ENCODE results near the gene OXER1.

Gene OXER1

GRCh38 chr2:42792583-42793333 lies 28.8 kb upstream of the OXER1 start, which contains the start of gene HAAO:
TSS of gene HAAO (minus strand) at chr2:42792583. CDS start at chr2:42792536, 47 bp downstream.
- H3K4me2 ChIP-seq (ENCODE audit: low read length): peak within 1 kb of the TSS; percentile 49
- peaks cover 3% of the 10 kb centered on the region; the same call in 1 of the 2 replicates for H3F3A ChIP-seq (ENCODE audit: control insufficient read depth, insufficient read depth)
- peak within 1 kb of the TSS; percentile 44 for H3K4me3 ChIP-seq (ENCODE audit: low read length)
- no peaks in the 10 kb centered on the region for H4K20me1 ChIP-seq (ENCODE audit: control insufficient read depth, insufficient read depth, low read depth, low read length)
- H3K4me1 ChIP-seq (ENCODE audit: control insufficient read depth, low read length): peaks cover 48% of the 10 kb centered on the region
- H3K79me2 ChIP-seq (ENCODE audit: control insufficient read depth, low read length): no peaks in the 10 kb centered on the region
- no peaks in the 10 kb centered on the region for H3K36me3 ChIP-seq (ENCODE audit: control insufficient read depth, low read length)
- no peak within 1 kb of the TSS for H3K27ac ChIP-seq (ENCODE audit: low read depth, low read length)
- no peaks in the 10 kb centered on the region for H3K9me2 ChIP-seq (replicated peaks; ENCODE audit: control insufficient read depth, low read length)
- TF ChIP-seq EZH2phosphoT487 (IDR thresholded peaks at IDR 0.05; ENCODE audit: borderline replicate concordance, low read length) (peak; percentile 66; the same call in 1 of the 2 replicates), CTCF (IDR thresholded peaks at IDR 0.05; ENCODE audit: low read depth, low read length, poor library complexity, severe bottlenecking) (no peak)
- no peaks in the 10 kb centered on the region for H3K9me3 ChIP-seq (ENCODE audit: control insufficient read depth, insufficient read depth, low read length)
- H3K27me3 ChIP-seq (ENCODE audit: control insufficient read depth, low read length): peaks cover 31% of the 10 kb centered on the region

- H3K36me3 ChIP-seq (ENCODE audit: control insufficient read depth, low read length): no peaks in the 10 kb centered on the region
- peak overlapping the region; percentile 49 for H3K4me2 ChIP-seq (ENCODE audit: low read length)
- peak overlapping the region; percentile 44 for H3K4me3 ChIP-seq (ENCODE audit: low read length)
- no peaks in the 10 kb centered on the region for H4K20me1 ChIP-seq (ENCODE audit: control insufficient read depth, insufficient read depth, low read depth, low read length)
- H3K27ac ChIP-seq (ENCODE audit: low read depth, low read length): no peak overlapping the region
- peaks cover 31% of the 10 kb centered on the region for H3K27me3 ChIP-seq (ENCODE audit: control insufficient read depth, low read length)
- peaks cover 3% of the 10 kb centered on the region; the same call in 1 of the 2 replicates for H3F3A ChIP-seq (ENCODE audit: control insufficient read depth, insufficient read depth)
- H3K79me2 ChIP-seq (ENCODE audit: control insufficient read depth, low read length): no peaks in the 10 kb centered on the region
- H3K9me2 ChIP-seq (replicated peaks; ENCODE audit: control insufficient read depth, low read length): no peaks in the 10 kb centered on the region
- peaks cover 46% of the 10 kb centered on the region for H3K4me1 ChIP-seq (ENCODE audit: control insufficient read depth, low read length)
- TF ChIP-seq EZH2phosphoT487 (IDR thresholded peaks at IDR 0.05; ENCODE audit: borderline replicate concordance, low read length) (no peak), CTCF (IDR thresholded peaks at IDR 0.05; ENCODE audit: low read depth, low read length, poor library complexity, severe bottlenecking) (no peak)
- H3K9me3 ChIP-seq (ENCODE audit: control insufficient read depth, insufficient read depth, low read length): no peaks in the 10 kb centered on the region
Measured at GRCh38 chr2:42792087-42792582, 28.2 kb upstream of the OXER1 start.

- H3K27ac ChIP-seq (ENCODE audit: low read depth, low read length): no peak overlapping the region
- H3K4me3 ChIP-seq (ENCODE audit: low read length): no peak overlapping the region; the same call in 1 of the 2 replicates
- H3K4me2 ChIP-seq (ENCODE audit: low read length): no peak overlapping the region
Measured at GRCh38 chr2:42791606-42792005, 27.7 kb upstream of the OXER1 start.

More at GRCh38 chr2:42791606-42792005, 27.7 kb upstream of the OXER1 start:
- H3K79me2 ChIP-seq (ENCODE audit: control insufficient read depth, low read length): no peaks in the 10 kb centered on the region
- no peaks in the 10 kb centered on the region for H3K9me2 ChIP-seq (replicated peaks; ENCODE audit: control insufficient read depth, low read length)
- no peaks in the 10 kb centered on the region for H3K9me3 ChIP-seq (ENCODE audit: control insufficient read depth, insufficient read depth, low read length)
- peaks cover 3% of the 10 kb centered on the region; the same call in 1 of the 2 replicates for H3F3A ChIP-seq (ENCODE audit: control insufficient read depth, insufficient read depth)
- peaks cover 41% of the 10 kb centered on the region for H3K4me1 ChIP-seq (ENCODE audit: control insufficient read depth, low read length)
- no peaks in the 10 kb centered on the region for H4K20me1 ChIP-seq (ENCODE audit: control insufficient read depth, insufficient read depth, low read depth, low read length)
- TF ChIP-seq EZH2phosphoT487 (IDR thresholded peaks at IDR 0.05; ENCODE audit: borderline replicate concordance, low read length) (no peak), CTCF (IDR thresholded peaks at IDR 0.05; ENCODE audit: low read depth, low read length, poor library complexity, severe bottlenecking) (no peak)
- H3K36me3 ChIP-seq (ENCODE audit: control insufficient read depth, low read length): no peaks in the 10 kb centered on the region
- peaks cover 31% of the 10 kb centered on the region for H3K27me3 ChIP-seq (ENCODE audit: control insufficient read depth, low read length)
